Measurements from ENCODE around the gene NCAPH2. TPM values are rescaled to one million over a fixed set of nuclear protein-coding genes. Genes with fewer than 3 reads are reported as not detected.

The NCAPH2 gene
- total and polyA plus RNA-seq, 2 of the 8 experiments (the other 6 are each of a cell fraction or from before 2014, with no cell fraction given), result 62.2 to 81.6 TPM

DNA sequence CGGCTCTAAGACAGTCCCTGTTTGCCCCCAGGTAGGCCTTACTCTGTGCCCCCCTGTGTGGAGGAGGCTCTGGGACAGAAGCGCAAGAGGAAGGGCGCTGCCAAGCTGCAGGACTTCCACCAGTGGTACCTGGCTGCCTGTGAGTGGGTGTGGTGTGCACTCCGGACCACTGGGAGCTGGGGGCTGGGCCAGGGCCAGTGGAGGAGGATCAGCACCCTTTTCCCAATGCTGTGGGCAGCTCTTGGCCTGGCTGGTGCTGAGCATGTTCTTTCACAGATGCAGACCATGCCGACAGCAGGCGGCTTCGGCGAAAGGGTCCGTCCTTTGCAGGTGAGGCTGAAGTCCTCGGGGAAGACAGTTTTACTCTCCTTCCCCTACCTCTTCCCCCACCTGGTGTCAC, 13.7 kb downstream of the NCAPH2 start (continued):
- no peak for TF ChIP-seq BCL11A (IDR thresholded peaks at IDR 0.05; ENCODE audit: low read depth in 2 of 2, low read length in 2 of 2)

Measured in H1 (cell line).